Smooth muscle cell (in vitro differentiated cells): ENCODE measurements around the gene TBC1D22A. TPM values are rescaled to one million over a fixed set of nuclear protein-coding genes. Genes with fewer than 3 reads are reported as not detected.

Source experiments
- DNase-seq: peaks from one replicate; lab custom pipeline; 2025; ENCODE audit not compliant: unreplicated experiment; lab: John Stamatoyannopoulos, UW
- H2AFZ ChIP-seq: fragments of 200-600 bp; sonication (generic); 2 replicates; pipeline ENCODE4 v1.6.0; 2016; ENCODE audit warnings: antibody characterized with exemption, low read depth, mild to moderate bottlenecking
- H3F3A ChIP-seq: fragments of 200-600 bp; sonication (generic); 2 replicates; pipeline ENCODE4 v1.6.0; 2017; ENCODE audit warnings: antibody characterized with exemption, low read depth
- H3K27ac ChIP-seq: fragments of 200-600 bp; sonication (generic); 2 replicates; pipeline ENCODE4 v1.5.1; 2016; ENCODE audit warnings: low read depth, mild to moderate bottlenecking
- H3K27me3 ChIP-seq: fragments of 200-600 bp; sonication (generic); 2 replicates; pipeline ENCODE4 v1.6.1; 2016; ENCODE audit warnings: low read depth, mild to moderate bottlenecking
- H3K36me3 ChIP-seq: fragments of 200-600 bp; sonication (generic); 2 replicates; pipeline ENCODE4 v1.5.1; 2016; ENCODE audit warnings: low read depth
- H3K4me1 ChIP-seq: fragments of 200-600 bp; sonication (generic); 2 replicates; pipeline ENCODE4 v1.5.1; 2016; ENCODE audit warnings: low read depth
- H3K4me2 ChIP-seq: fragments of 200-600 bp; sonication (generic); 2 replicates; pipeline ENCODE4 v1.6.0; 2016; ENCODE audit warnings: mild to moderate bottlenecking
- H3K4me3 ChIP-seq: fragments of 200-600 bp; sonication (generic); 2 replicates; pipeline ENCODE4 v1.5.1; 2016; ENCODE audit warnings: mild to moderate bottlenecking
- H3K79me2 ChIP-seq: fragments of 200-600 bp; sonication (generic); 2 replicates; pipeline ENCODE4 v1.6.0; 2016; ENCODE audit warnings: low read depth, mild to moderate bottlenecking
- H3K9ac ChIP-seq: fragments of 200-600 bp; sonication (generic); 2 replicates; pipeline ENCODE4 v1.6.0; 2016; ENCODE audit warnings: low read depth
- H3K9me3 ChIP-seq: fragments of 200-600 bp; sonication (generic); replicated peaks from 2 replicates; pipeline ENCODE4 v1.5.1; 2016; ENCODE audit warnings: low read depth
- H4K20me1 ChIP-seq: fragments of 200-600 bp; sonication (generic); 2 replicates; pipeline ENCODE4 v1.6.0; 2016; ENCODE audit warnings: low read depth
- WGBS: methylation state at CpG from one replicate; pipeline ENCODE4 v1.1.7; 2016; ENCODE audit warnings: low lambda C conversion rate; 5-methylcytosine and 5-hydroxymethylcytosine counted together
- polyA plus RNA-seq: library from polyadenylated mRNA; unstranded; fragments of >200 nt; fragmentation: Nextera tagmentation; extraction: Ambion mirVana; gene quantifications from 2 replicates; pipeline ENCODE4 v1.2.1, GENCODE V29; 2016
- total RNA-seq: library from RNA; depleted of rRNA; stranded (reverse); fragments of >200 nt; gene quantifications from 2 replicates; pipeline ENCODE4 v1.2.3, GENCODE V29; 2014
- TF ChIP-seq, protein P1 (sequence below): fragments of 200-600 bp; sonication (generic); IDR thresholded peaks from 2 replicates; pipeline ENCODE4 v1.5.1; 2017; ENCODE audit warnings: borderline replicate concordance, mild to moderate bottlenecking, antibody characterized with exemption; ENCODE audit not compliant: insufficient read depth, poor library complexity, severe bottlenecking

The TBC1D22A gene
- total and polyA plus RNA-seq, 2 experiments from 2014 or later = 12.5 to 14.4 TPM

DNA sequence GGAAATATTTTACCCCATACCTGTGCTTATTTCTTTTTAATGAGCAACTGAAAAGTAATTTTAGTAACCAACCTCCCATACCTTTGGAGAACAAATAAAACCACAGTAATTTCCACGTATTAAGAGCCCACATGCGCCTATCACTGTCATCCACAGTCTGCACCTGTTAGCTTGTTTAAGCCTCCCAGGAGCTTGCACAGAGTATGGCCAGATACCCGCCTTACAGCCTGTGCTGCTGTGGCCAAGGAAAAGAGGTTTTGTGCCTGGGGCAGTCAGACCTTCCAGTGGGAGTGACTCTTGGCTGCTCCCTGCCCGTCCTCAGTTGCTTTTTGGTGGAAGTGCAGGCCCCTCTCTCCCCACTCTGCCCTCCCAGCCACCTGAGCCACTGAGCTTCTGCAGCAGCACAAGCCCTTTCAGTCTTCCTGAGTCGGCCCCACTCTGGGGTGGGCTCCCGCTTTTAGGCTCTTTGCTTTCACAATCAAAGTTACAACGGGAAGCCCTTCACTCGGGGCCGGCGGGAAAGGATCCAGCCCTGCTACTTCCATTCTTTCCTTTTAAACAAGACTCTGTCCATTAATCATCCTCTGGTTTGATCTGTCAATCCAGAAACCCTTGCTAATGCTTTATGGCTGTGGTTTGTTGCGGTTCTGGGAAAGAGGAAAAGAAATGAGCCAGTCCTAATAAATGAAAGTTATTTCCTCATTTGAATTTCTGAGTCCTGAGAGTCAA is 308.8 kb downstream of the TBC1D22A start:
- no peaks in the 10 kb centered on the region for H3K79me2 ChIP-seq
- H3K4me1 ChIP-seq = peaks cover 6% of the 10 kb centered on the region
- no peak overlapping the region for H2AFZ ChIP-seq
- WGBS = 89% methylated on average over 11 of the region's 11 CpGs
- H3K4me2 ChIP-seq = no peak overlapping the region
- TF ChIP-seq, protein P1, sequence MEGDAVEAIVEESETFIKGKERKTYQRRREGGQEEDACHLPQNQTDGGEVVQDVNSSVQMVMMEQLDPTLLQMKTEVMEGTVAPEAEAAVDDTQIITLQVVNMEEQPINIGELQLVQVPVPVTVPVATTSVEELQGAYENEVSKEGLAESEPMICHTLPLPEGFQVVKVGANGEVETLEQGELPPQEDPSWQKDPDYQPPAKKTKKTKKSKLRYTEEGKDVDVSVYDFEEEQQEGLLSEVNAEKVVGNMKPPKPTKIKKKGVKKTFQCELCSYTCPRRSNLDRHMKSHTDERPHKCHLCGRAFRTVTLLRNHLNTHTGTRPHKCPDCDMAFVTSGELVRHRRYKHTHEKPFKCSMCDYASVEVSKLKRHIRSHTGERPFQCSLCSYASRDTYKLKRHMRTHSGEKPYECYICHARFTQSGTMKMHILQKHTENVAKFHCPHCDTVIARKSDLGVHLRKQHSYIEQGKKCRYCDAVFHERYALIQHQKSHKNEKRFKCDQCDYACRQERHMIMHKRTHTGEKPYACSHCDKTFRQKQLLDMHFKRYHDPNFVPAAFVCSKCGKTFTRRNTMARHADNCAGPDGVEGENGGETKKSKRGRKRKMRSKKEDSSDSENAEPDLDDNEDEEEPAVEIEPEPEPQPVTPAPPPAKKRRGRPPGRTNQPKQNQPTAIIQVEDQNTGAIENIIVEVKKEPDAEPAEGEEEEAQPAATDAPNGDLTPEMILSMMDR = no peak
- H3K4me3 ChIP-seq = no peak overlapping the region
- peaks cover 7% of the 10 kb centered on the region for H3K9me3 ChIP-seq
- DNase-seq = no peak
- peaks cover 6% of the 10 kb centered on the region for H3K36me3 ChIP-seq
- H3K9ac ChIP-seq = no peak overlapping the region
- H3K27me3 ChIP-seq = no peaks in the 10 kb centered on the region
- H3K27ac ChIP-seq = no peak overlapping the region
- no peaks in the 10 kb centered on the region for H3F3A ChIP-seq
- H4K20me1 ChIP-seq = peaks cover 34% of the 10 kb centered on the region

GRCh38 chr22:47071807-47072641 is 309.6 kb downstream of the TBC1D22A start:
- no peak overlapping the region for H2AFZ ChIP-seq
- DNase-seq = no peak
- H3K4me2 ChIP-seq = no peak overlapping the region
- 89% methylated on average over 13 of the region's 13 CpGs for WGBS
- peaks cover 12% of the 10 kb centered on the region for H3K9me3 ChIP-seq
- no peak overlapping the region for H3K4me3 ChIP-seq
- H3K27me3 ChIP-seq = no peaks in the 10 kb centered on the region
- no peaks in the 10 kb centered on the region for H3F3A ChIP-seq
- H3K36me3 ChIP-seq = peaks cover 6% of the 10 kb centered on the region
- H3K79me2 ChIP-seq = no peaks in the 10 kb centered on the region
- H3K9ac ChIP-seq = no peak overlapping the region
- peaks cover 34% of the 10 kb centered on the region for H4K20me1 ChIP-seq
- H3K4me1 ChIP-seq = peaks cover 6% of the 10 kb centered on the region
- no peak overlapping the region for H3K27ac ChIP-seq
- TF ChIP-seq, protein P1 = no peak

DNA sequence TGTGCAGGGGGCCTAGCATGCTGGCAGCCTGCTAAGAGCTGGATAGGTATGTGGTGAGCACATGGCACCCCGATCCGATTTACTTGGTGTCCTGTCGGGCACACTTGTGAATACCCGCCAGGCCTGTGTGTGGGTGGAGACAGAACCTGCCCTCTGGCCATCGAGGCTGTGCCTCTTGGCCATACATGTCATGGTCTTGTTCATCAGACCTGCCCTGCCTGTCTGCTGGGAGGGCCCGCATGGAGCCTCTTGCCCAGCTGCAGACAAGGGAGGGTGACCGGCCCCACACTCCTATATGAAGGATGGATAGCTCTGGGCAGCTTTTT is 310.2 kb downstream of the TBC1D22A start:
- TF ChIP-seq, protein P1 = no peak
- Histone ChIP-seq H3K27me3 (no peaks in the 10 kb centered on the region), H3K4me3 (no peak overlapping the region), H3K4me1 (peaks cover 5% of the 10 kb centered on the region), H3K9me3 (peaks cover 12% of the 10 kb centered on the region), H3K9ac (no peak overlapping the region), H3K79me2 (no peaks in the 10 kb centered on the region), H4K20me1 (peaks cover 34% of the 10 kb centered on the region), H3K4me2 (no peak overlapping the region), H3K36me3 (peaks cover 6% of the 10 kb centered on the region), H2AFZ (no peak overlapping the region), H3F3A (no peaks in the 10 kb centered on the region), H3K27ac (no peak overlapping the region)
- WGBS = 94% methylated on average over 7 of the region's 7 CpGs
- DNase-seq = no peak
